Stimulated activated CD4-positive, alpha-beta T cell treated with anti-CD3 and anti-CD28 coated beads, Interleukin-1b, Interleukin-23, amount 100 ng/mL, for 24 hours (primary cell): ENCODE results near the gene GPR108.
"Not testable (repeated sequence)": the region's sequence is repeated elsewhere in the genome, so short reads cannot be mapped to it uniquely, and the experiment has no call there.

Source experiments
- DNase-seq, 4 experiments: peaks; one replicate each; pipeline ENCODE4 v3.0.0-alpha.2; 2020; ENCODE audit warnings: low read depth in 4 of 4, low spot score in 1 of 4

GPR108 gene

DNA sequence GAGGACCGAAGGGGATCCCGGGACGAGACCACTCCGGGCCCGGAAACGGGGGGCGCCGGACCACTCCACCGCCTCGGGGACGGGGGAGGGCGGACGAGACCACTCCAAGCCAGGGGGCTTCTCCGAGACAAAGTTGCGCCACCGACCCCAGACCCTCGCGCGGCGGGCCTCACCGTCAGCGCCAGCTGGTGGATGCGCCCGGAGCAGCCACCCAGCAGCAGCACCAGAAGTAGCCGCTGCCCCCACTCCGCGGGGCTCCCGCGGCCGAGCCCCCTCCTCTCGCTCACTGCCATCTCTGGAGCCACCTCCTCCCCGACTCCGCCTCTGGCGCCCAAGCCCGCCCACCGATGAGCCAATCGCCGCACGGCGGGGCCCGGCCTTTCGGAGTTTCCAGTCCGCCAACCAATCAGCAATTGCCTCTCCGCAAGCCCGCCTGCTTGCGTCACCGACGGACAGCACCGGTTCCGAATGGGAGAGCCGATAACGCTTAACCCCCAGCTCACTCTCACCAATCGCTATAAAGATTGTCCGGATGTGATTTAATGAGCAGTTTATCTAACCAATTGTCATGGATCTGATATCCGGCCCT, at the start of gene GPR108:
Gene GPR108 (minus strand): TSS at position 297 of the 589 bp plus-strand sequence. CDS start 4 bp downstream, at position 293.
- DNase-seq: peak; percentile 94 to 99 (median 97)

- DNase-seq: no peak
Measured at GRCh38 chr19:6779206-6779605, 41.8 kb upstream of the GPR108 start.

DNA sequence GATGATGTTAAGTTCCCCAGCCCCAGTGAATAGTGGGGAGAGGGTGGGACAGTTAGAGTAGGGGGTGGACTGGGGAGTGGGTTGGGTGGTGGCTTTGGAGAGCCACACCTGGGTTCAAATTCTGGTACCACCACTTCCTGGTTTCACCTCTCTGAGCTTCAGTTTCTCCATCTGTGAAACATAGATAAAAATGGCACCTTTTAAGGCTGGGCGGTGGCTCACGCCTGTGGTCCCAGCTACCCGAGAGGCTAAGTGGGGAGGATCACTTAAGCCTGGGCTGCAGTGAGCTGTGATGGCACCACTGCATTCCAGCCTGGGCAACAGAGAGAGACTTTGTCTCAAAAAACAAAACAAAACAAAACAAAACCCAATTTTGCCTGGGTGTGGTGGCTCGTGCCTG, 41.0 kb upstream of the GPR108 start:
- DNase-seq: no peak

- DNase-seq: no peak
Measured at GRCh38 chr19:6777434-6777833, 40.1 kb upstream of the GPR108 start.

GRCh38 chr19:6776999-6777398, 39.6 kb upstream of the GPR108 start:
- DNase-seq: no peak

DNA sequence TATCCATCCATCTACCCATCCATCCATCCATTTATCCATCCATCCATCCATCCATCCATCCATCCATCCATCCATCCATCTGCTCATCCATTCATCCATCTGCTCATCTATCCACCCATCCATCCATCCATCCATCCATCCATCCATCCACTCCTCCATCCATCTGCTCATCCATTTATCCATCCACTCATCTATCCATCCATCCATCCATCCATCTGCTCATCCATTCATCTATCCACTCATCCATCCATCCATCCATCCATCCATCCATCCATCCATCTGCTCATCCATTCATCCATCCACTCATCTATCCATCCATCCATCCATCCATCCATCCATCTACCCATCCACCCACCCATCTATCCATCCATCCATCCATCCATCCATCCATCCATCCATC, 38.7 kb upstream of the GPR108 start:
- DNase-seq: not testable (repeated sequence)

GRCh38 chr19:6774821-6775707, 37.7 kb upstream of the GPR108 start:
- no peak for DNase-seq

DNA sequence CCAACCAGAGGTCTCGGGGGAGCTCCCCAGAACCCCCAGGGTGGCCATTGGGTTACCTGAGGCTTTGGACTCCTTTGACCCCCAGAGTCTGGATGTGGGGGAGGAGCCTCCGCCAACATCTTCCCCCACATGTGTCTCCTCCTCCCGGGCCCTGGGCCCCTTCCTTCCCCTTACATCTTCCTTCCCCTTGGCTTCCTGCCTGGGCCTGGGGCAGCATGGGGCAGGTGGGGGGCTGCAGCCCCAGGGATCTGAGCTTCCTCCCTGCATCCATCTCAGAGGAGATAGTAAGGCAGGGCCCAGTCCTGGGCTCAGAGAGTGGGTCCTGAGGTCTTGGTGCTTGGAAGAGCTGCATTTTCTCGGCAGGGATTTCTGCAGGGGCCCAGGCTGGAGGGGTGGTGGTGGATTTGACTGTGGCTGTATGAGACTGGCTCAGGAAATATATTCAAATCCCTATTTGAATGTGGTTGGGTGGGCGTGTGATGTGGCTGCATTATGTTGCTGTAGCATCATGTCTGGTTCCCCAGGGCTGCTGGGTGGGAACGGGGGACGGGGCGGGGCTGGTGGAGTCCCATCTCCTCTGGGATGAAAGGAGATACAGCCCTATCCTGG, 36.0 kb upstream of the GPR108 start:
- DNase-seq: peak; percentile 28 to 57 (median 32)

DNA sequence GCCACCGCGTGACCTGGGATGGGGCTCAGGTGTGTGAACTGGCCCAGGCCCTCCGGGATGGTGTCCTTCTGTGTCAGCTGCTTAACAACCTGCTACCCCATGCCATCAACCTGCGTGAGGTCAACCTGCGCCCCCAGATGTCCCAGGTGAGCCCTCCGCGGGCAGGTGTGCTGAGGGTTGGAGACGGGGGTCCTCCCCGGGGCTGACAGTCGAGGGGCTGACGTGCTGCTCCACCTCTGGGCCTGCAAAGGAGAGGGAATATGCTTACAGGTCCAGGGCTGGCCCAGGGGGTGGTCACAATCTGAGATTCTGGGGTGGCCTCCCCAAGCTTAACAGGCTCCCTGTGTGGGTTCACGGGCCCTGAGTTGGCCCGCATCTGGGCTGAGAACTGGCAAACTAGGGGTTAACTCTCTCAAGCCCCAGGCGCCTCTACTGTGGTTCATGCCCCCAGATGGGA, 35.5 kb upstream of the GPR108 start:
- DNase-seq: no peak

DNA sequence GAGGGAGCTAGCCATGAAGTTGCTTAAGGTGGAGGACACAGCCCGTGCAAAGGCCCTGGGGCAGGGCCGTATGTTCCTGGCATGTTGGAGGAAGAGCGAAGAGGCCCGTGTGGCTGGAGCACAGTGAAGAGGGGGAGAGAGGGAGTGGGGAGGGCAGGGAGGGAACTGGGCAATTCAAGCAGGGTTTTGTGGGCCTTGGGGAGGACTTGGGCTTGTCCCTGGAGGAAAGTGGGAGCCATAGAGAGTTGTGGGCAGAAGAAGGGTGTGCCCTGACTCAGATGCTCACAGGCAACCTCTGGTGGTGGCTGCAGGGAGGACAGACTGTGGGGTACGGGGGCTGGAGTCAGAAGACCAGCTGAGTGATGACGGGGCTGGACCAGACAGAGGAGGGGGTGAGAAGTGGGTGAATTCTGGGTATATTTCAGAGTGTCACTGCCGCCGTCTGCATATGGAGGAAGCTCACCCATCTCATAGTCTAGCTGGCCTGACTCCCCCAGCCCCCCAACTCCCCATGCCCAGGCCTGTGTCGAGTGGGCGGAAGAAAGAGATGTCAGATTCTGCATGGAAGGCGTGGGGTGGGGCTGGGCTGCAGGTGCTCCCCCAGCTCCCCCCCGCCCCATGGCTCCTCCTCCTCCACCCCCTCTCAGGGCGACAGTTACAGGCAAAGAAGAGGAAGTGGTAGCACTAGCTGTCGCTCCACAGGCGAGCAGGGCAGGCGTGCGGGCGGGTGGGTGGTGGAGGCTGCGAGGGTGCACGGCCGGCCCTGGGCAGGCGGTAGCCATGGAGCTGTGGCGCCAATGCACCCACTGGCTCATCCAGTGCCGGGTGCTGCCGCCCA, 34.9 kb upstream of the GPR108 start, which contains the start of gene VAV1:
Gene VAV1 (plus strand): TSS at position 681 of the 838 bp plus-strand sequence. CDS start 100 bp downstream, at position 781.
- peak; percentile 40 to 80 (median 56) for DNase-seq

DNA sequence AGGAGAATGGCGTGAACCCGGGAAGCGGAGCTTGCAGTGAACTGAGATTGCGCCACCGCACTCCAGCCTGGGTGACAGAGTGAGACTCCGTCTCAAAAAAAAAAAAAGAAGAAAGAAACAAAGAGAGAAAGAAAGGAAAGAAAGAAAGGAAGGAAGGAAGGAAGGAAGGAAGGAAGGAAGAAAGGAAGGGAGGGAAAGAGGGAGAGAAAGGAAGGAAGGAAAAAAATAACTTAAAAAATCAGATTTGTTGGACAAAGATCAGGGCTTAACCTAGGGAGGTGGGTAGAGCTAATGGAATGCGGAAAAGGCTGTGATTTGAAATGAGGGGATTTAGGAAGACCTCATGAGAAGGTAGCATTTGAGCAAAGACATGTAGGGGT, 34.3 kb upstream of the GPR108 start:
- not testable (repeated sequence) for DNase-seq

- no peak for DNase-seq
Measured at GRCh38 chr19:6769006-6769619, 31.7 kb upstream of the GPR108 start.

DNA sequence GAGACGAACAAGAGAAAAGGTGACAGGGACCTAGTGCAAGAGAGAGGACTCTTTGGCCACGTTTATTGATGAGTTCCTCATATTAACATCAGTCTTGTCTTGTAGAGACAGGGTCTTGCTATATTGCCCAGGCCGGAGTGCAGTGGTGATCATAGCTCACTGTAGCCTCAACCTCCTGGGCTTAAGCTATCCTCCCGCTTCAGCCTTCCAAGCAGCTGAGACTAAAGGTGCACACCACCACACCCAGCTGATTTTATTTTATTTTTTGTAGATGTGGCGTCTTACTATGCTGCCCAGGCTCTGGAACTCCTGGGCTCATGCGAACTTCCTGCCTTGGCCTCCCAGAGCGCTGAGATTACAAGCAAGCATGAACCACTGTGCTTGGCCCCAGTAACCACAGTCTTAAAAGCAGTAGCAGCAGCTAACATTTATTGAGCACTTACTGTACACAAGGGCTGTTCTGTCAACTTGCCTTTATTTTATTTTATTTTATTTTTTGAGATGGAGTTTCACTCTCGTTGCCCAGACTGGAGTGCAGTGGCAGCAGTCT, 30.9 kb upstream of the GPR108 start:
- no peak for DNase-seq

DNA sequence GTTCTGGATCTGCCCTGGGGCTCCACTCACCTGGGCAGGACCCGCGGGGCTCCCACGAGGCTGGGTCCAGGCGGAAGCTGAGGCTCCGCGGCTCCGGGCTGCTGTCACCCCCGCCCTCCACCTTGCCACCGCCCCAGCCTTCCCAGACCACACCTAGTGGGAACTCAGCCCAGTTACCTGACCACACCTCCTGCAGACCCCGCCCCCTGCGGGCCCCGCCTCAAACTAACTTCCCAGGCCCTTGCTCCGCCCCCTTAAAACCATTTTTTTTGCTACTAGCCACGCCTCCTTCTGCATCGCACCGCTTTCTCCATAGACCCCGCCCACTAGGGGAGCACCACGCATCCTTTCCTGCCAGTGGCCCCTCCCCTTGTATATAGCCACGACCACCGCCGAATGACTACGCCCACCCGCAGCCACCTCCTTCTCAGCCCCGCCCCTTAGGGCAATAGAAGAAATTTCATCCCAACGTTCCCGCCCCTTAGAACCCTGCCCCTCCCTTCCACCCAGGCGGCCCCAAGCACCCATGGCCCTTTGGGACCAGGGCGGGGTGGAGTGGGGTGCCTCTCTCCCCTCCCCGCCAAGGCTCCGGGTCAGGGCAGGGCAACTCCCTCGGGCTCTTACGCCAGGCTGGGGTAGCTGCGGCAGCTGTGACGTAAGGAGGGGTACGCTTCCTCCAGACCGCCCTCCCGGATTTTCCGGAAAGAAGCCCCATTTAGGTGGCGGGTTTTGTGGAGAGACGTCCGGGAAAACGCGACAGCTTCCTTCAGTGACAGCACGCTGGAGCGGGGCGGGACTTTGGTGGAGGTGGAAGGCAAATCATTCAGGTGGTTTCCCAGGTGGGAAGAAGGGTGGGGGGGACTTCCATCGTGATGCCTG, 30.2 kb upstream of the GPR108 start, which contains the start of gene SH2D3A:
Gene SH2D3A (minus strand): TSS at position 79 of the 879 bp plus-strand sequence. CDS start 3,687 bp downstream, outside the sequence.
- DNase-seq: peak; percentile 77 to 93 (median 88)

DNA sequence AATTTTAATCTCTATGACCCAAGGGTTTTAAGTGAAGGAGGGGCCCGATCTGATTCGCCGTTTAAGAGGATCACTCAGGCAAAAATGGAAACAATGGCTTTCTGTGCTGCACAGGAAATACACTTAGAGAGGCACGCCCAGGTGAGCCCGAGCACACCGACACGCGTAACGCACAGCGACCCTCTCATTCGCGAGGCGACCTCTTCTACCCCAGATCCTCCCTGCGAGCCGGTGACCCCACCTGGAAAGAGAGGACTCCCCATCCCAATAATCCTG, 29.6 kb upstream of the GPR108 start:
- peak in 1 of 4 experiments; percentile 8 for DNase-seq

DNA sequence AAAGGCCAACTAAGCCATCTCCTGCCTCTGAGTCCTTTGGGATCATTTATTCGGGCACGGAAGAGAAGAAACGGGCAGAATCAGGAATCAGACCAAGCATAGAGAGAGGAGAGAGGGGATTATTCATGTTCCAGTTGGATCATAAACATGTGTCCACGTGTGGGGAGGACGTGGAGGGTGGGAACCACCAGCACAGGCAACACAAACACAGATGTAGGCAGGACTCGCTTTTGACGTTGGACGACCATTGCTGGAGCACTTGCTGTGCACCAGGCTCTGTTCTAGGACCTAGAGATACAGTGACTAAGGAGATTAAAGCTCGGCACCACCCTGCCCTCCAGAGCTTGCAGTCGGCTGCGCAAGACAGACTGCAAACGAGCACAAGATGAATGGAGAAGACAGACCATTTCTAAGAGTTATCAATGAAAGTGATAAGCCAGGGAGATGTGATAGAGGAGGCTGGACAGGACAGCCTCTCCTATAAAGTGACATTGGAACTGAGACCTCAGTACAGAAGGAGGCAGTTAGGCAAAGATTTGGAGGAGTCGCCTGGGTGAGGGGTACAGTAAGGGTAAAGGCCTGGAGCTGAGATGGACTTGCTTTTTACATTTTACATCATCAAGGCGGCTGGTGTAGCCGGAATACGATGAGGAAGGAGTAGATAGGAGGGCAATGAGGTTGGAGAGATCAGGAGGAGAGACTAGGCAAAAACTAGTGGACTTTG, 29.1 kb upstream of the GPR108 start:
- no peak for DNase-seq

GRCh38 chr19:6765738-6766356, 28.5 kb upstream of the GPR108 start:
- no peak for DNase-seq

- not testable (repeated sequence) for DNase-seq
Measured at GRCh38 chr19:6762253-6762797, 24.9 kb upstream of the GPR108 start.
